Measurements from ENCODE around the gene CNPY1.

The CNPY1 gene

DNA sequence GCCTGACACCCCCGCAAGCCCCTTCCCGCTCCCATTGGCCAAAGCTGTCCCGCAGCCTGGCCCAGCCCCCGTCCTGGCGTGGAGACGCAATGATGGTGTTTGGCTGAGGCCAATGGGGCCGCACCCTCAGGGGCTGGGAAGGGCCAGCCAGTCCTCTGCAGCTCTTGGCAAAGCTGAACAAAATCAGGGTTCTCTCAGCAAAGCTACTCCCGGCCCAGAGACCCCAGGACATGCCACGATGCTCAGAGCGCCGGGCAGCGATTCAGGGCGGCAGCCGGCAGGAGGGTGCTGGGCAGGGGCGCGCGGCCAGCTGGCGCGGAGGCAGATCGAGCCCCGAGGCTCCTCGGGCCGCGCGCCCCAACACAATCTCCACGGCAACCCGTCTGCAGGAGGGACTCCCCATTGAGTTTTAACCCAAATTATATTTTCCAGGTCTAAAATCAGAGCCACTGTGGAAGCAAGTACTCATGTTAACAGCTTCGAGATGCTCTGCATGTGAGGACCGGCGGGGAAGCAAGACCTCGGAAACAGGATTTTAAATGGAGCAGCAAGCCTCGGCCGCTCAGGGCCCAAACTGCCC, 8.8 kb upstream of the CNPY1 start:
- in situ Hi-C loops (cut with HindIII; ENCODE audit: low sequenced_read_pairs) = no loop called here
- no peak overlapping the region for H3K4me3 ChIP-seq (ENCODE audit: low read depth, low read length)
- no peak for DNase-seq (ENCODE audit: low read depth, low spot score)
- TF ChIP-seq, protein P1, sequence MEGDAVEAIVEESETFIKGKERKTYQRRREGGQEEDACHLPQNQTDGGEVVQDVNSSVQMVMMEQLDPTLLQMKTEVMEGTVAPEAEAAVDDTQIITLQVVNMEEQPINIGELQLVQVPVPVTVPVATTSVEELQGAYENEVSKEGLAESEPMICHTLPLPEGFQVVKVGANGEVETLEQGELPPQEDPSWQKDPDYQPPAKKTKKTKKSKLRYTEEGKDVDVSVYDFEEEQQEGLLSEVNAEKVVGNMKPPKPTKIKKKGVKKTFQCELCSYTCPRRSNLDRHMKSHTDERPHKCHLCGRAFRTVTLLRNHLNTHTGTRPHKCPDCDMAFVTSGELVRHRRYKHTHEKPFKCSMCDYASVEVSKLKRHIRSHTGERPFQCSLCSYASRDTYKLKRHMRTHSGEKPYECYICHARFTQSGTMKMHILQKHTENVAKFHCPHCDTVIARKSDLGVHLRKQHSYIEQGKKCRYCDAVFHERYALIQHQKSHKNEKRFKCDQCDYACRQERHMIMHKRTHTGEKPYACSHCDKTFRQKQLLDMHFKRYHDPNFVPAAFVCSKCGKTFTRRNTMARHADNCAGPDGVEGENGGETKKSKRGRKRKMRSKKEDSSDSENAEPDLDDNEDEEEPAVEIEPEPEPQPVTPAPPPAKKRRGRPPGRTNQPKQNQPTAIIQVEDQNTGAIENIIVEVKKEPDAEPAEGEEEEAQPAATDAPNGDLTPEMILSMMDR (IDR thresholded peaks at IDR 0.05; ENCODE audit: low read depth, low read length) = no peak

DNA sequence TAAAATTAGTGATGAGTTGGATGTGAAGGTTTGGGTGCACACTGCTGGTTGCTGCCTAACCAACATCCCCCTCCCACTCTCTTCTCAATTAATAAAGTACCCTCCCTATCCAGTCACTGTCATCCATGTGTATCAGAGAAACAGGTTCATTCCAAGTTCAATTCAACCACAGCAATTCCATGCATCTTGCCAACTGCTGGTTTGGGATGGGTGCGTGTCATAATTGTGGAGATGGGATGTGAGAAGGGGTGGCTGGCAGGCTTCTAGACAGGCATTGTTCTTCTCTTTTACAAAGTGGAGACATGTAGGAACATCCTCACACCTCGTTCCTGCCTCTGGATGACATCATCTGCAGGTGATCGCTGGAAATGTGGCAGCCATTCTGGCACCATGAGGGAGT, 7.5 kb upstream of the CNPY1 start:
- TF ChIP-seq, protein P1 (IDR thresholded peaks at IDR 0.05; ENCODE audit: low read depth, low read length) = no peak
- no peak overlapping the region for H3K4me3 ChIP-seq (ENCODE audit: low read depth, low read length)
- in situ Hi-C loops (cut with HindIII; ENCODE audit: low sequenced_read_pairs) = no loop called here
- no peak for DNase-seq (ENCODE audit: low read depth, low spot score)

DNA sequence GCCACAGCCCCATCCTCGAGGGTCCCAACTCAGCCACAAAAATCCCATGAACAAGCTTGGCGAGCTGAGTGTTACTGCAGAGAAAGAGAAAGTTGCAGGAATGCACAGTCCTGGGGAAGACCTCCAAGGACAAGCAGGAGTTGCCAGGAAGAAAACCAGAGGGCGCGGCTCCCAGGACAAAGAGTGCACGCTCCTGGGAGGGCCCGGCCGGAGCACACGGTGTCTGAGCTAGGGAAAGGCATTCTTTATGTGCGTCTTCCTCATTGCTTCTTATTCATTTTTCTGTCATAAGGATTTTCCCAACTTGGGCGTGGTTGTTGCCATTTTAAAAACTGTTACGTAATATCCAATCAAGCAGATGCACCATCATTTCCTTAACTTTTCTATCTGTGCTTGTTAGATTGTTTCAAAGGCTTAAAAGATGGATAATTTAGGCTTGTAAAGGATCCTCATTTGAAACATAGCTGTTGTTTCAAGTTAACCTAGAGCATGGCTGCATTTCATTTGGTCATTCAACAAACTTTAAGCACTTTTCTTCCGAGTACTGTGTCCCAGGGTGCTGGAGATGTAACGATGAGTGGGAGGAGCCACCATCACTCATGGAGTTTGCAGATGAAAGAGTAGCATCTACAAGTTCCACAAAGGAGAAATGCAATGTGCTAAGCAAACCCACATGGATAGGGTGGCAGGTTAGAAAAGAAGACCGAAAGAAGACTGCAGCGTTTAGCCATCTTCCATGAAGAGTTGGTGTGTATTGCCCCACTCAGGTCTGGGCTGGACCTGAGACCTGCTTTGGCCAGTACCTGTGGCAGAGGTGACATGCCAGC, 5.6 kb upstream of the CNPY1 start:
- in situ Hi-C loops (cut with HindIII; ENCODE audit: low sequenced_read_pairs) = no loop called here
- TF ChIP-seq, protein P1 (IDR thresholded peaks at IDR 0.05; ENCODE audit: low read depth, low read length) = no peak

DNA sequence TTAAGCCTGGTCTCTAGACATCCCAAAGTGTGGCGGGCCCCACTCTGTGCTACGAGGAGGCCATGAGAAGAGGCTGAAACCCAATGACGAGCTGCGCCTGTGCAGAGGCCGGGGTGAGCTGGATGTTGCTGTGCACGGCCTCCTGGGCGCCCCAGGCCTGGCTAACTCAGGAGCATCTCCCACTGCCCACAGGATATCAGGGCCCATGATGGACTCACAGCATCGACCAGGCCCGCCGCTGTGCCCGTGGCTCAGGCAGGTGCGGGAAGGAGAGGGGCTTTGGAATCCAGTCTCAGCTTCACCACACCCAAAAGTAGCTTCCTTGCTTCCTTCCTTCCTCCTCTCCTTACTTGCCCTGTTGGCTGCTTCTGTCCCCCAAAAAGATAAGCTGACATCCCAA, 4.6 kb upstream of the CNPY1 start:
- TF ChIP-seq, protein P1 (IDR thresholded peaks at IDR 0.05; ENCODE audit: low read depth, low read length) = no peak
- in situ Hi-C loops (cut with HindIII; ENCODE audit: low sequenced_read_pairs) = no loop called here
- H3K4me3 ChIP-seq (ENCODE audit: low read depth, low read length) = no peak overlapping the region
- DNase-seq (ENCODE audit: low read depth, low spot score) = no peak

More for the DNA sequence above, 5.6 kb upstream of the CNPY1 start:
- DNase-seq (ENCODE audit: low read depth, low spot score) = no peak
- H3K4me3 ChIP-seq (ENCODE audit: low read depth, low read length) = no peak overlapping the region

DNA sequence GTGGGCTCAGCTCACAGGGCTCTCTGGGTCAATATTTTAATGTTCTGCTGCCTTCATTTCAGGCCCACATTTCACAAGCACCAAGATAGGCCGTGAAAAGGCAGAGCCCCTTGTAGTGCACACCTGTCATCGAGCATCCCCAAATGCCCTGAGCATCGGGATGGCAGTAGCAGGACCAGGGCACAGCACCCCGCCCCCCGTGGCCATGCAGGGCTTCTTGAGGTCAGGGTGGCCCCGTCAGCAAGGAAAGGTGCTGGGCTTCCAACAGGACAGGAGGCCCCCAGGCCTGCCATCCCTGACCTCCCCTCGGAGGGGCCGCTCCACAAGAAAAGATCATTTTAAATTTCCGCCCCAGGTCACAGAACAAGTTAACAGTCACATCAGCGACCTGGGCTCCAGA, 2.9 kb upstream of the CNPY1 start:
- TF ChIP-seq, protein P1 (IDR thresholded peaks at IDR 0.05; ENCODE audit: low read depth, low read length) = no peak
- in situ Hi-C loops (cut with HindIII; ENCODE audit: low sequenced_read_pairs) = no loop called here
- H3K4me3 ChIP-seq (ENCODE audit: low read depth, low read length) = no peak overlapping the region
- DNase-seq (ENCODE audit: low read depth, low spot score) = no peak

DNA sequence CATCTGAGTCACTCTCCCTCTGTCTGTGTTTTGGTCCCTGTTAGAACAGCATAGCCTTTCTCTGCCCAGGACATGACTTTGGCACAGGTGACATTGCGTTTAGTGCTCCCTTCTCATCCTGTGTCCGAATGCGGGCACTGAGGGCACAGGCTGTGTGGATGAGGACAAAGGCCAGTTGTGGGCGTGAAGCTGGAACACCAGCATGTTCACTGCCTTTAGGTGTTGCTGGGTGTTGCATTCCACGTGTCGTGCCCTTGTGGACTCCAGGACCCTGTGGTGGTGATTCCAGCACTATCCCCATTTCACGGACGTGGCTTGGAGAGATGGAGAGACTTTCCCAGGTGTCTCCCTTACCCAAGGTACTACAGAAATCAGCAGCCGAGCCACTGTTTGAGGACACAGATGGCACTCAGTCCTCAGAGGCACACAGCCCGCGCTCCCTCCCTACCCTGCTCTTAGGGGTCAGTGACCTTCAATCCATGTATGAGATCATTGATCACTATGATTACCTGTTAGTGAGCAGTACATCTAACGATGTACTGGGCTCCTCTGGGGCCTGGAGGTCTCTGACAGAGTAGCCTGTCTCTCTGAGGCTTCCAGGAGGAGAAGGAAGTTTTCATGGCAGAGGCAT, 917 bp upstream of the CNPY1 start:
- DNase-seq (ENCODE audit: low read depth, low spot score) = no peak
- in situ Hi-C loops (cut with HindIII; ENCODE audit: low sequenced_read_pairs) = no loop called here
- H3K4me3 ChIP-seq (ENCODE audit: low read depth, low read length) = no peak overlapping the region
- TF ChIP-seq, protein P1 (IDR thresholded peaks at IDR 0.05; ENCODE audit: low read depth, low read length) = no peak
